GM19463 (cell line): ENCODE data around the gene PPM1H.

ENCODE experiments used
- ATAC-seq: cut with Tn5 transposase; IDR thresholded peaks from one replicate; pipeline ENCODE4 v1.9.1; 2021; ENCODE audit warnings: mild to moderate bottlenecking, moderate library complexity; ENCODE audit not compliant: unreplicated experiment

PPM1H gene

GRCh38 chr12:62876938-62877548 lies 57.9 kb downstream of the PPM1H start:
- no peak for ATAC-seq

- no peak for ATAC-seq
Observed at GRCh38 chr12:62873826-62874448, 61.0 kb downstream of the PPM1H start.

- ATAC-seq, result no peak
Observed at GRCh38 chr12:62873116-62873825, 61.7 kb downstream of the PPM1H start.

GRCh38 chr12:62868820-62869219 lies 66.1 kb downstream of the PPM1H start:
- no peak for ATAC-seq

- ATAC-seq, result no peak
Observed at GRCh38 chr12:62866451-62867082, 68.4 kb downstream of the PPM1H start.

GRCh38 chr12:62865937-62866336 lies 69.0 kb downstream of the PPM1H start:
- ATAC-seq, result no peak

- ATAC-seq, result no peak
Observed at GRCh38 chr12:62865065-62865464, 69.9 kb downstream of the PPM1H start.

- ATAC-seq, result no peak
Observed at GRCh38 chr12:62862259-62862881, 72.6 kb downstream of the PPM1H start.

- no peak for ATAC-seq
Observed at GRCh38 chr12:62861586-62861985, 73.4 kb downstream of the PPM1H start.

GRCh38 chr12:62860501-62861411 lies 74.2 kb downstream of the PPM1H start:
- ATAC-seq, result no peak

- ATAC-seq, result no peak
Observed at GRCh38 chr12:62860020-62860419, 74.9 kb downstream of the PPM1H start.

GRCh38 chr12:62859321-62859737 lies 75.6 kb downstream of the PPM1H start:
- ATAC-seq, result no peak

- no peak for ATAC-seq
Observed at GRCh38 chr12:62856454-62856853, 78.5 kb downstream of the PPM1H start.

- no peak for ATAC-seq
Observed at GRCh38 chr12:62854024-62854423, 80.9 kb downstream of the PPM1H start.

- ATAC-seq, result no peak
Observed at GRCh38 chr12:62849398-62849797, 85.6 kb downstream of the PPM1H start.

- ATAC-seq, result peak; percentile 47
Observed at GRCh38 chr12:62848418-62848817, 86.5 kb downstream of the PPM1H start.

- no peak for ATAC-seq
Observed at GRCh38 chr12:62847709-62848108, 87.2 kb downstream of the PPM1H start.

GRCh38 chr12:62846491-62846890 lies 88.5 kb downstream of the PPM1H start:
- no peak for ATAC-seq

- ATAC-seq, result no peak
Observed at GRCh38 chr12:62844915-62845314, 90.0 kb downstream of the PPM1H start.

GRCh38 chr12:62843716-62844115 lies 91.2 kb downstream of the PPM1H start:
- ATAC-seq, result no peak
